Left kidney (tissue), 2 donors: ENCODE data around the gene WDR5B. TPM values are rescaled to one million over a fixed set of nuclear protein-coding genes. Genes with fewer than 3 reads are reported as not detected.
"Not testable (repeated sequence)": the region's sequence is repeated elsewhere in the genome, so short reads cannot be mapped to it uniquely, and the experiment has no call there.

Experiments
- DNase-seq: peaks from one replicate; pipeline ENCODE4 v3.0.0-alpha.2; 2013
- polyA plus RNA-seq: library from polyadenylated mRNA; unstranded; fragments of 120-200 nt; gene quantifications from one replicate; pipeline ENCODE4 v1.2.1, GENCODE V29; 2013; ENCODE audit not compliant: insufficient read length

The WDR5B gene
- polyA plus RNA-seq, 1 donor, result 11.6 TPM

- DNase-seq, result no peak
Observed at GRCh38 chr3:122374034-122374433, 41.8 kb downstream of the WDR5B start.

GRCh38 chr3:122366379-122366749, 49.5 kb downstream of the WDR5B start:
- DNase-seq, result no peak

GRCh38 chr3:122365582-122366378, 50.1 kb downstream of the WDR5B start:
- not testable (repeated sequence) for DNase-seq

- no peak for DNase-seq
Observed at GRCh38 chr3:122365073-122365472, 50.8 kb downstream of the WDR5B start.

GRCh38 chr3:122364490-122364889, 51.4 kb downstream of the WDR5B start:
- DNase-seq, result no peak

Other genes with a start within 250 kb of the WDR5B start
- gene CASR, start 232.4 kb downstream of the WDR5B start, polyA plus RNA-seq, result 24.9 TPM
- 0.32 TPM for gene CSTA, start 90.8 kb downstream of the WDR5B start, polyA plus RNA-seq
- 68.0 TPM for gene MIX23, start 32.8 kb downstream of the WDR5B start, polyA plus RNA-seq
- gene FAM162A, start 31.9 kb downstream of the WDR5B start, polyA plus RNA-seq, result 62.2 TPM
- 57.1 TPM for gene KPNA1, start 98.9 kb upstream of the WDR5B start, polyA plus RNA-seq
- gene PARP9, start 148.2 kb upstream of the WDR5B start, polyA plus RNA-seq, result 17.4 TPM
- gene DTX3L, start 148.3 kb upstream of the WDR5B start, polyA plus RNA-seq, result 15.1 TPM
- 0.45 TPM for gene PARP15, start 161.6 kb upstream of the WDR5B start, polyA plus RNA-seq